NCI-H446 treated with DMSO at 0.1 percent for 48 hours (cell line): ENCODE data around the gene CDC14A.

ENCODE experiments used
- DNase-seq: peaks from one replicate; lab custom pipeline; 2025; lab: John Stamatoyannopoulos, UW

CDC14A gene

DNA sequence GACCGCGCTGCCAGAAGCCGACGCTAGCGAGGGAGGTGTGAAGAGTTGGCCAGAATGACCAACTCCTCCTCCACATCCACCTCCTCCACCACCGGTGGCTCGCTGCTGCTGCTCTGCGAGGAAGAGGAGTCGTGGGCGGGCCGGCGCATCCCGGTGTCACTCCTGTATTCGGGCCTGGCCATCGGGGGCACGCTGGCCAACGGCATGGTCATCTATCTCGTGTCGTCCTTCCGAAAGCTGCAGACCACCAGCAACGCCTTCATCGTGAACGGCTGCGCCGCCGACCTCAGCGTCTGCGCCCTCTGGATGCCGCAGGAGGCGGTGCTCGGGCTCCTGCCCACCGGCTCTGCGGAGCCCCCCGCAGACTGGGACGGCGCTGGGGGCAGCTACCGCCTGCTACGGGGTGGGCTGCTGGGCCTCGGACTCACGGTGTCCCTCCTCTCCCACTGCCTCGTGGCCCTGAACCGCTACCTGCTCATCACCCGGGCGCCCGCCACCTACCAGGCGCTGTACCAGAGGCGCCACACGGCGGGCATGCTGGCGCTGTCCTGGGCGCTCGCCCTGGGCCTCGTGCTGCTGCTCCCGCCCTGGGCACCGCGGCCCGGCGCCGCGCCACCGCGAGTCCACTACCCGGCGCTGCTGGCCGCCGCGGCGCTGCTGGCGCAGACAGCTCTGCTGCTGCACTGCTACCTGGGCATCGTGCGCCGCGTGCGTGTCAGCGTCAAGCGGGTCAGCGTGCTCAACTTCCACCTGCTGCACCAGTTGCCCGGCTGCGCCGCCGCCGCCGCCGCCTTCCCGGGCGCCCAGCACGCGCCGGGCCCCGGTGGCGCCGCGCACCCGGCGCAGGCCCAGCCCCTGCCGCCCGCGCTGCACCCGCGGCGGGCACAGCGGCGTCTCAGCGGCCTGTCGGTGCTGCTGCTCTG lies 186.9 kb downstream of the CDC14A start:
- DNase-seq, result no peak

DNA sequence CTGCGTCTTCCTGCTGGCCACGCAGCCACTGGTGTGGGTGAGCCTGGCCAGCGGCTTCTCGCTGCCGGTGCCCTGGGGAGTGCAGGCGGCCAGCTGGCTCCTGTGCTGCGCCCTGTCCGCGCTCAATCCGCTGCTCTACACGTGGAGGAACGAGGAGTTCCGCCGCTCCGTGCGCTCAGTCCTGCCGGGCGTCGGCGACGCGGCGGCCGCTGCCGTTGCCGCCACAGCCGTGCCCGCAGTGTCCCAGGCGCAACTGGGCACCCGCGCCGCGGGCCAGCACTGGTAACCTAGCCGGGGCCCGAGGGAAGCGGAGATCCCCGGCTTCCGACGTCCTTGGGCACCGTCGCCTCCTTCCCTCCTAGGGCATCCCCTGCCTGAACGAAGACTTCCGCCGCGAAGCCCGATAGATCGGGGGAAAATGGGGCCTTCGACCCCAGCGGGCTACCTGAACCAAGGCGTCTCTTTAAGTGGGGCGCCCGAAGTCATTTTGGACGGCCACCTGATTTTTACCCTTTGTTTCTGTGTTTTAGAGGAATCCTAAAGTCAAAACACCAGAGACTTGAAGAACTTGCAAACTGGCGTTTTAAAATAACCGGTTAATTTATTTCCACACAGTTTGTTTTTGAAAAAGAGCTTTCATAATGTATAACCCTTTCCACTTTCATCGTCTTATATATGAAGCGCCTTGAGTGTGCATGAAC lies 187.7 kb downstream of the CDC14A start:
- DNase-seq, result no peak

DNA sequence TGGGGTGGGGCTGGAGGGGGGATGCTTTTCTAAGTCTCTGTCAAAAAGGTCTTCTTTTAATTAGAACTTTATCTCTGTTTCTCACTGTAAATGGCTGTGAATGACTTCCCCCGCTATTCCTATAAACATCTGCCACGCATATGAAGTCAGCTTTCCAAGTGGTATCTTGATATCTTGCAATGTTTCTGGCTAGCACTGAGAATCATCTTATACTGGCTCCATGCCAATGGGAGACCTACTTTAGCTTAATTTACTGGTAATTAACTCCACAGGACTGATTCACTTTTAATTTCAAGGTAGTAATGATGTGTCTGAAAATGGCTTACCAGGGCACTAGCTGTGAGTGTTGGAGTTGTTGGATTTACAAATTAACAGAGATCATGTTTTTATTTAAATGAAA lies 190.0 kb downstream of the CDC14A start:
- peak; percentile 7 for DNase-seq

DNA sequence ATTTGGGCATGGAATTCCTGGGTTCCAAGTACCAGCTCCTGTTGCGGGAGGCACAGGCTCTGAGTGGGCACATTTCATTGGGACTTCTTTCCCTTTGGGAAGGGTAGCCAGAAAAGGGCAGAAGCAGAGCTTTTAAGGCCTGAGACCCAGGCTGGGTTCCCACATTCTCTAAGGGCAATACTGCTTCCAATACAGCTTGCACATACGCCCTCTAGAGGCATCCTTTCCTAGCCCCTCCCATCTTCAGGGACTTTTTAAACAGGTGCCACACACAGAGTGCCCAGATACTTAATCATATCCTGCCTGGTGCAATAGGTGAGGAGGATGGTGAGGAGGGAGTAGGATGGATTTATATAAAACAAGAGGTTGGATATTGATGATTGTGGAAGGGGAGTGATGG lies 191.3 kb downstream of the CDC14A start:
- no peak for DNase-seq

DNA sequence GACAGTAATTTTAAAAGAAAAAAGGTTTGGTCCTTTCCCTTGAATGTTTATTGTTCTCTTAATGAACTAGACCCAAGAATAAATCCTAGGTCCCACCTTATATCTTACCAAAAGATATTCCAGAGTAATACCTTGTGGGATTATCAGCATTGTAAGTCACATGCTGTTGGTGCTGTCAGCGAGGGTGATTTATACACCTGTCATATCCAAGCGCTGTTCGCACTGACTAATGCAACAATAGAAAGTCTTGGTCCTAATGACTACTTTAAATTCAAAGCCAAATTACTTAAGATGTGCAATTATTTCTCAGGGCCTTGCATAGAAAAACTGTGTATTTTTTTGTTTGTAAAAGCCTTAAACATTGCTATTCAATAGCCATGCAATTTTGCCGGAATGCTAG lies 192.5 kb downstream of the CDC14A start:
- no peak for DNase-seq

DNA sequence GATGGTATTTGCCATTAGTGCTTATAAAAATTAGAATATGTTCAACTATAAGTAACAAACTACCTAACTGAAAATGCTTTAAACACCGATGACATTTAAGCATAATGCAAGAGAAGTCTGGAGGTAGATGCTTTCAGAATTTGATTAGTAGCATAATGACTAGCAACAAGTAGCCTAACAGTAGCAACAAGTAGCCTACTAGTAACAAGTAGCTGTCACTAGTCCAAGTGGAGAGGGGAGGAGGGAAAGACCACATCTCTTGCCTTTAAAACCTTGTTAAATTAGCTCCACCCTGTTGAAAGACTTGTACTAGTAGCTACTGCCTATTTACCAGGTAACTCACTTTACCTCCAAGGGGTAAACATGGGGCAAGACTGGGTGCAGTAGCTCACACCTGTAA lies 193.5 kb downstream of the CDC14A start:
- no peak for DNase-seq

DNA sequence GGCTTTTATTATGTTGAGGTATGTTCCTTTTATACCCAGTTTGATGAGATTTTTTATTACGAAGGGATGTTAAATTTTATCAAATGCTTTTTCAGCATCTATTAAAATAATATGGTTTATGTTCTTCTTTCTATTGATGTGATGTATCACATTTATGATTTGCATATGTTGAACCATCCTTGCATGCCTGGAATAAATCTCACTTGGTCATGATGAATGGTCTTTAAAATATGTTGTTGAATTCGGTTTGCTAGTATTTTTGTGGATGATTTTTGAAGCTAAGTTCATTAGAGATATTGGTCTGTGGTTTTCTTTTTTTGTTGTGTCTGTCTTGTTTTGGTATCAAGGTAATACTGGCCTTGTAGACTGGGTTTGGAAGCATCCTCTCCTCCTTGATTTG lies 199.7 kb downstream of the CDC14A start:
- DNase-seq, result no peak

DNA sequence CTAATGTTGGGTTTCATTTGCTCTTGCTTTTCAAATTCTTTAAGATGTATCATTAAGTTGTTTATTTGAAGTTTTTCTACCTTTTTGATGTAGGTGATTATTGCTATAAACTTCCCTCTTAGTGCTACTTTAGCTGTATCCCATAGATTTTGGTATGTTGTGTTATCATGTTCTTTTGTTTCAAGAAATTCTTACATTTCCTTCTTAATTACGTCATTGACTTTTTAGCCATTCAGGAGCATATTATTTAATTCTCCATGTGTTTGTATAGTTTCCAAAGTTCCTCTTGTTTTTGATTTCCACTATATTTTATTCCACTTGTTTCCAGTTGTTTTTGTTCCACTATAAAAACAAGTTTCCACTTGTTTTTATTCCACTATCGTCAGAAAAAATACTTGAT lies 200.6 kb downstream of the CDC14A start:
- DNase-seq, result no peak

DNA sequence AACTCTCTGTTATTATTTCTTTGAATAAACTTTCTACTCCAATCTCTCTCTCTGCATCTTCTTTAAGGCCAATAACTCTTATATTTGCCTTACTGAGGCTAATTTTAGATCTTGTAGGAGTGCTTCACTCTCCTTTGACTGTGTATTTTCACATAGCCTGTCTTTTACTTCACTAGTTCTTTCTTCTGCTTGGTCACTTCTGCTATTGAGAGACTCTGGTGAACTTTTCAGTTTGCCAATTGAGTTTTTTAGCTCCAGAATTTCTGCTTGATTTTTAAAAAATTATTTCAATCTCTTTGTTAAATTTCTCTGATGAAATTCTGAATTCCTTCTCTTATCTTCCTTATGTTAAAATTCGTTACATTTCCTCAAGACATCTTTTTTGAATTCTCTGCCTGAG lies 203.9 kb downstream of the CDC14A start:
- DNase-seq, result no peak

DNA sequence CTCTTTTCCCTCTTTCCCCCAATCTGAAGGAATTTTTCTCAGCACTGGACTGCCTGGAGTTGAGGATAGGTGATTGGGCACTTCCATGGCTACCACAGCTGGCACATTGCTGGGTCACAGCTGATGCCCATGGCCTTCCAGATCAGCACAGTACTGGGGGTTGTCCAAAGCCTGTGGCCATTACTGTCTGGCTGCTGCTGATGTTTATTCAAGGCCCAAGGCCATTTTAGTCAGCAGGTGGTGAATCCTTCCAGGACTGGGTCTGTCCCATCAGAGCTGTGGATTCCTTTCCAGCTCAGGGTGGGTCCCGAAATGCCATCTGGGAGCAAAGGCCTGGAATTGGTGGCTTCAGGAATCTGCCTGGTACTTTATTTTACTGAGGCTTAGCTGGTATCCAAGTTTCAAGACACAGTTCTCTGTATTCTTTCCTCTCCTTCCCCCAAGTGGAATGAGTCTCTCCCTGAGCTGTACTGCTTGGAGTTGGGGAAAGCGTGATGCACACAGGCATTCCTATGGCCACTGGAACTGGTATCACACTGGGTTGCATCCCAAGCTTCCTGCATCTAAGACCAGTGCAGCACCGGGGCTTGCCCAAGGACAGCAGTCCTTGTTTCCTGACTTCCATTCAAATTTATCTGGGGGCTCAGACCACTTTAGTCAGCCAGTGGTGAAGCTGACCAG lies 204.8 kb downstream of the CDC14A start:
- DNase-seq, result no peak

DNA sequence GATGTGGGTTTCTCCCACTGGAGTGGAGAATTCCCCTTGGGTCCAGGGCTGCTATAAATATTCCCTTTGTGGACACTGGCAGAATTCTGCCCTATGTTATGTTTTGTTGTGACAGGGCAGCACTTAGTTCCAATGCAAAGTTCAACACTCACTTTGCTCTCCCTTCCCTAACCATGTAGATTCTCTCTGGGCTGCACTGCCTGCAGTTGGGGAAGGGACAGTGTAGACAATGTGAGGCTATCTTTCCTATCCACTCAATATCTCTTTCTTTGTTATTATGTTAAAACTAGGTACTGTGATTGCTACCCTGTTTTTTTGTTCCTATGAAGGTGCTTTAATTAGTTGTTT lies 205.3 kb downstream of the CDC14A start:
- DNase-seq, result no peak

DNA sequence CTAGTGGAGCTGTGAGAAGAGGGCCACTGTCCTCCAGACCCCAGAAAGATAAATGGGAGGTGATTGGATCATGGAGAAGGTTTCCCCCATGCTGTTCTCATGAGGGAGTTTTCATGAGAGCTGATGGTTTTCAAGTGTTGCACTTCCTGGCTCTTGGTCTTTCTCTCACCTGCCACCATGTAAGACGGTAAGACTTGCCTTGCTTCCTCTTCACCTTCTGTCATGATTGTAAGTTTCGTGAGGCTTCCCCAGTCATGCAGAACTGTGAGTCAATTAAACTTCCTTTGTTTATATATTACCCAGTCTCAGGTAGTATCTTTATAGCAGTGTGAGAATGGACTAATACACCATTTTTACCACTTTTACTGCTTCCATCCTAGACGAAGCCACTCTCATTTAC lies 213.2 kb downstream of the CDC14A start:
- no peak for DNase-seq

DNA sequence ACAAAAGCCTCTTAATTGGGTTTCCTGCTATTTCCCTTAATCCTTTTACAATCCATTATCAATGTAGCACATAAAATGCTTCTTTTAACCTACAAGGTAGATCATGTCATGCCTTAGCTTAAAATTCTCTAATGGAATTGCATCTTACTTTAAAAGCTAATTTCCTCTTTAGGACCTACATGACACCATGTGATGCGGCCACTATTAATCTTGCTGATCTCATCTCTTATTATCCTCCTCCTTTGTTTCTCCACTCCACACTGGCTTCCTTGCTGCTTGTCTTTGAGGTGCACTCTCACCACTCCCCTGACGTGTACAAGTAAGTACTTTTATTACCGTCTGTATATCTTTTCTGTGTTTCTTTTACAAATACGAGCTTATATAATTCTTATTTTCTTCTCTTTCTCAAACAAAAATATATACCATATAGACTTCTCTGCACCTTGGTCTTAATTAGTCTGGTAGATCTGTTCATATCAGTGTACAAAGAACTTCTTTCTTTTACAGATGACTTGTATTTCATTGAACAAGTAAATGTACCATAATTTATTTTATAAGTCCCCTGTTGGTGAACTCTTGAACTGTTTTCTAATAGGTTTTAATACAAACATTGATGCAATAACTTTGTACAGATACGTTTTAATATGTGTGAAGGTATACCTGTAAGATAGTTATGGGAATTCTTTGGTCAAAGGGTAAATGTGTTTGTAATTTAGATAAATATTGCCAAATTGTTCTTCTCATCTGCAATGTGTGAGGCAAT lies 213.8 kb downstream of the CDC14A start:
- DNase-seq, result no peak

DNA sequence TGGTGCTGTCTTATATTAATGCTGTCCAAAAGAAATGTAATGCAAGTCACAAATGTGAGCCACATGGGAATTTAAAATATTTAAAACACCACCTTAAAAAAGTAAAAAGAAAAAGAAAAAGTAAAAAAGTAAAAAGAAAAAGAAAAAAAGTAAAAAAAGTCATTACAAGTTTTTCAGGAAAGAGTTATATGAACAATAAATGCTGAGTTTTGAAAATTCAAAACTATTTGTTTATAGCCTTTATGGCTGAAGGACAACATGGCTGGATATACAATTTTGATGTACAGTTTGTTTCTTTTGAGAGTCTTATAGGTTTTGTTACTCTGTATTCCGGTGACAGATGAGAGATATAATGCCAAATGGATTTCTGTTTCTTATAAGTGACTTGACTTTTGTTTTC lies 214.8 kb downstream of the CDC14A start:
- DNase-seq, result no peak
